K562 (cell line): ENCODE results near the gene DMXL1. TPM values are rescaled to one million over a fixed set of nuclear protein-coding genes. Genes with fewer than 3 reads are reported as not detected.

Experiments
- ATAC-seq: fragments of 200-7000 bp; cut with Tn5 transposase; 3 replicates; pipeline ENCODE4 v1.9.1; 2020; ENCODE audit warnings: moderate library complexity
- BruUV-seq: library from RNA; stranded (reverse); fragments of 400-500 nt; replicated peaks from 2 replicates; lab custom pipeline; 2021; lab: Mats Ljungman, UMichigan
- CTCF ChIA-PET: fragments of 300-600 bp; formaldehyde crosslinking; extraction: SDS; loops from one replicate; lab custom pipeline; 2021; ENCODE audit warnings: low intra/inter-chr PET ratio; lab: Yijun Ruan, JAX
- POLR2A ChIA-PET: fragments of 300-600, 350-650 bp; sonication (Branson Sonifier 250); formaldehyde crosslinking; extraction: SDS; loops from one replicate; lab custom pipeline; 2021; ENCODE audit warnings: antibody characterized with exemption, inconsistent platforms; lab: Yijun Ruan, JAX
- DNase-seq, 4 experiments: peaks; one replicate each; pipeline versions ENCODE4 v3.0.0 to v3.0.0-alpha.2; 2011 to 2018; ENCODE audit warnings: low spot score in 3 of 4, mixed read lengths in 3 of 4; ENCODE audit errors: extremely low read depth in 1 of 4
- FAIRE-seq: peaks from 2 replicates; lab custom pipeline; 2011; peaks lifted over from hg19 to GRCh38; lab: Jason Lieb, UNC
- H2AFZ ChIP-seq: 2 replicates; pipeline ENCODE4 v1.6.0; 2011; ENCODE audit warnings: low read depth, low read length, control low read depth, inconsistent platforms
- H3K27ac ChIP-seq: fragments of 200-600 bp; 3 replicates; pipeline ENCODE4 v1.8.0; 2011; ENCODE audit warnings: low read depth, mild to moderate bottlenecking, control low read depth, inconsistent platforms, low read length, moderate library complexity, mixed read lengths; ENCODE audit errors: extremely low read depth
- H3K27me3 ChIP-seq, 2 experiments: fragments of 300-600 bp in 1 of 2; 2 replicates in 1 of 2; 3 replicates in 1 of 2; pipeline versions ENCODE4 v1.6.0 to v1.8.0; 2011; ENCODE audit warnings: inconsistent platforms in 2 of 2, low read length in 2 of 2, mild to moderate bottlenecking in 1 of 2, mixed read lengths in 1 of 2, moderate library complexity in 1 of 2; ENCODE audit not compliant: control insufficient read depth in 2 of 2, insufficient read depth in 2 of 2
- H3K36me3 ChIP-seq: fragments of 300-600 bp; 3 replicates; pipeline ENCODE4 v1.8.0; 2011; ENCODE audit warnings: mild to moderate bottlenecking, low read length, inconsistent platforms; ENCODE audit not compliant: control insufficient read depth, insufficient read depth
- H3K4me1 ChIP-seq, 2 experiments: fragments of 200-600 bp in 1 of 2; replicated peaks in 1 of 2; 2 replicates in 1 of 2; 3 replicates in 1 of 2; pipeline versions ENCODE4 v1.5.1 to v1.8.0; 2011; ENCODE audit warnings: inconsistent platforms in 2 of 2, low read length in 2 of 2, mild to moderate bottlenecking in 1 of 2, mixed read lengths in 1 of 2, moderate library complexity in 1 of 2; ENCODE audit not compliant: control insufficient read depth in 2 of 2, insufficient read depth in 2 of 2
- H3K4me2 ChIP-seq: 2 replicates; pipeline ENCODE4 v1.6.1; 2011; ENCODE audit warnings: low read length, control low read depth, inconsistent platforms, mixed read lengths; ENCODE audit not compliant: insufficient read depth
- H3K4me3 ChIP-seq: fragments of 200-600 bp; sonication (generic), shearing (Covaris generic); 2 replicates; pipeline ENCODE4 v1.5.1; 2016; ENCODE audit warnings: control low read depth, inconsistent platforms
- H3K79me2 ChIP-seq: fragments of 200-600 bp; 3 replicates; pipeline ENCODE4 v1.8.0; 2011; ENCODE audit warnings: low read length, inconsistent platforms; ENCODE audit not compliant: control insufficient read depth, insufficient read depth
- H3K9ac ChIP-seq, 2 experiments: 2 replicates each; pipeline versions ENCODE4 v1.6.0 to v1.6.1; 2011; ENCODE audit warnings: low read depth in 2 of 2, low read length in 2 of 2, control low read depth in 1 of 2, inconsistent platforms in 1 of 2, mild to moderate bottlenecking in 1 of 2, mixed read lengths in 1 of 2; ENCODE audit not compliant: insufficient read depth in 1 of 2
- H3K9me1 ChIP-seq: one replicate; pipeline ENCODE4 v1.6.0; 2011; ENCODE audit warnings: inconsistent platforms, mild to moderate bottlenecking, low read length, moderate library complexity; ENCODE audit not compliant: control insufficient read depth, insufficient read depth
- H3K9me3 ChIP-seq: replicated peaks from 2 replicates; pipeline ENCODE4 v1.5.1; 2011; ENCODE audit warnings: low read depth, low read length, inconsistent platforms; ENCODE audit not compliant: control insufficient read depth, insufficient read depth
- H4K20me1 ChIP-seq: replicated peaks from 2 replicates; pipeline ENCODE4 v1.6.1; 2011; ENCODE audit warnings: low read length, inconsistent platforms, mixed read lengths; ENCODE audit not compliant: control insufficient read depth, insufficient read depth
- IRF2 ChIP-seq: sonication (generic); formaldehyde crosslinking; IDR thresholded peaks from 2 replicates; pipeline ENCODE4 v1.8.1; 2022; ENCODE audit warnings: mild to moderate bottlenecking, missing genetic modification reagents
- MCM2 ChIP-seq: fragments of 450-650 bp; IDR thresholded peaks from 2 replicates; pipeline ENCODE4 v1.6.1; 2017; ENCODE audit warnings: low read depth, mild to moderate bottlenecking
- NFRKB ChIP-seq: fragments of 450-650 bp; IDR thresholded peaks from 2 replicates; pipeline ENCODE4 v1.6.1; 2016; ENCODE audit warnings: low read depth
- PHF21A ChIP-seq: fragments of 450-650 bp; IDR thresholded peaks from 2 replicates; pipeline ENCODE4 v1.6.1; 2017; ENCODE audit warnings: low read depth, borderline replicate concordance
- RUNX1 ChIP-seq: sonication (generic); IDR thresholded peaks from 2 replicates; pipeline ENCODE4 v1.6.1; 2016; ENCODE audit warnings: antibody characterized with exemption, low read depth
- TRIM28 ChIP-seq: fragments of 450-650 bp; IDR thresholded peaks from 2 replicates; pipeline ENCODE4 v1.6.1; 2017
- ZNF23 ChIP-seq: fragments of 250-450 bp; sonication (Bioruptor Pico); IDR thresholded peaks from 2 replicates; pipeline ENCODE4 v1.4.0; 2020; ENCODE audit warnings: mild to moderate bottlenecking
- ZNF431 ChIP-seq: sonication (generic); formaldehyde crosslinking; IDR thresholded peaks from 2 replicates; pipeline ENCODE4 v1.8.0; 2022; ENCODE audit warnings: mild to moderate bottlenecking, missing genetic modification reagents
- ZNF668 ChIP-seq: fragments of 250-450 bp; sonication (Bioruptor Pico); IDR thresholded peaks from 2 replicates; pipeline ENCODE4 v1.8.0; 2022; ENCODE audit warnings: mild to moderate bottlenecking, inconsistent platforms
- ZNF695 ChIP-seq: fragments of 450-650 bp; formaldehyde crosslinking; IDR thresholded peaks from 2 replicates; pipeline ENCODE4 v1.4.0; 2020; ENCODE audit warnings: mild to moderate bottlenecking, moderate library complexity
- ZNF696 ChIP-seq: fragments of 250-450 bp; sonication (Bioruptor Pico); conservative IDR thresholded peaks from 2 replicates; pipeline ENCODE4 v1.4.0; 2020; ENCODE audit warnings: mild to moderate bottlenecking, moderate library complexity
- WGBS: fragments of 100-300 bp; shearing (Covaris generic); methylation state at CpG from one replicate; pipeline ENCODE4 v1.1.6; 2016; ENCODE audit warnings: low coverage, mixed read lengths; ENCODE audit not compliant: insufficient coverage; ENCODE audit errors: missing lambda C conversion rate; 5-methylcytosine and 5-hydroxymethylcytosine counted together
- in situ Hi-C: fragments of 300-500 bp; cut with MboI; formaldehyde crosslinking; loops from 4 replicates; pipeline ENCODE4 v1.15.0; 2018; ENCODE audit warnings: inconsistent platforms, mixed read lengths
- intact Hi-C: fragments of 100-400 bp; cut with micrococcal nuclease; formaldehyde crosslinking; loops from 2 replicates; pipeline ENCODE4 v1.14.2; 2022
- polyA plus RNA-seq, 8 experiments: library from polyadenylated mRNA; depleted of rRNA in 4 of 8; stranded (reverse) in 5 of 8; unstranded in 3 of 8; fragments of >200 nt; fragmentation: Nextera tagmentation in 2 of 8; fragmentation: Illumina TruSeq in 1 of 8; extraction: Ambion mirVana in 2 of 8; extraction: Trizol in 1 of 8; gene quantifications; 2 replicates each; pipeline versions ENCODE4 v1.2.1 to v1.2.3, GENCODE V29; 2011 to 2014; ENCODE audit warnings: inconsistent platforms in 1 of 8, missing spikeins in 1 of 8
- total RNA-seq, 7 experiments: library from RNA; depleted of rRNA in 6 of 7; stranded (reverse); fragments of >200 nt in 6 of 7; fragmentation: Illumina TruSeq in 2 of 7; extraction: Trizol in 2 of 7; gene quantifications; 2 replicates each; pipeline versions ENCODE4 v1.2.1 to v1.2.3, GENCODE V29; 2011 to 2021; ENCODE audit warnings: low replicate concordance in 1 of 7

DMXL1 gene
- total and polyA plus RNA-seq, 9 of the 15 experiments (the other 6 are each of a cell fraction or from before 2014, with no cell fraction given) = 8.3 to 40.3 (median 30.6) TPM

GRCh38 chr5:119054101-119054500, 16.8 kb upstream of the DMXL1 start:
- Histone ChIP-seq H3K27me3 (no peaks in the 10 kb centered on the region), H3K4me1 (peaks cover 0 to 13% of the 10 kb centered on the region in 2 experiments; a peak in 2 of 5 replicates), H3K9me1 (no peaks in the 10 kb centered on the region), H3K9me3 (no peaks in the 10 kb centered on the region), H3K36me3 (no peaks in the 10 kb centered on the region), H3K9ac (no peak overlapping the region), H3K27ac (no peak overlapping the region), H3K4me2 (no peak overlapping the region), H2AFZ (no peak overlapping the region), H4K20me1 (no peaks in the 10 kb centered on the region), H3K4me3 (no peak overlapping the region), H3K79me2 (no peaks in the 10 kb centered on the region)
- in situ Hi-C loops = no loop called here
- ChIA-PET CTCF (no interaction called here), POLR2A (no interaction called here)
- TF ChIP-seq NFRKB = no peak
- TF ChIP-seq ZNF431 (CRISPR knock-in tag) = no peak
- TF ChIP-seq IRF2 (CRISPR knock-in tag) = no peak
- no peak for TF ChIP-seq ZNF23 (CRISPR knock-in tag)
- TF ChIP-seq ZNF695 (CRISPR knock-in tag) = no peak
- TF ChIP-seq ZNF668 (CRISPR knock-in tag) = no peak
- TF ChIP-seq MCM2 = no peak
- TF ChIP-seq PHF21A = no peak
- no peak for TF ChIP-seq TRIM28
- no peak for TF ChIP-seq RUNX1
- no peak for TF ChIP-seq ZNF696 (CRISPR knock-in tag)
- 92% methylated on average over 2 of the region's 2 CpGs for whole genome bisulfite sequencing
- DNase-seq (no peak), ATAC-seq (no peak), FAIRE-seq (no peak)
- no TSS peak for BruUV-seq
- intact Hi-C loops = no loop called here
